HEK293 (cell line): ENCODE data around the gene PKD2L1.

Experiments used
- CTCF ChIA-PET: fragments of 350-600 bp; formaldehyde crosslinking; extraction: SDS; loops from one replicate; lab custom pipeline; 2021; ENCODE audit warnings: antibody characterized with exemption; lab: Yijun Ruan, JAX
- POLR2A ChIA-PET: fragments of 300-600 bp; formaldehyde crosslinking; extraction: SDS; loops from one replicate; lab custom pipeline; 2020; ENCODE audit warnings: antibody characterized with exemption, inconsistent platforms; lab: Yijun Ruan, JAX
- H3K27ac ChIP-seq: fragments of 200-500 bp; sonication (Bioruptor generic); 2 replicates; pipeline ENCODE4 v1.5.1; 2014; ENCODE audit warnings: low read depth, low read length, control low read depth, inconsistent platforms; ENCODE audit errors: extremely low read depth
- H3K36me3 ChIP-seq, 2 experiments: fragments of 200-500 bp in 1 of 2; sonication (Bioruptor generic) in 1 of 2; 1 replicate in 1 of 2; 2 replicates in 1 of 2; pipeline ENCODE4 v1.5.1; 2014 to 2017; ENCODE audit warnings: inconsistent platforms in 2 of 2, low read length in 2 of 2; ENCODE audit not compliant: control insufficient read depth in 2 of 2, insufficient read depth in 1 of 2
- H3K4me1 ChIP-seq: fragments of 200-500 bp; sonication (Bioruptor generic); 2 replicates; pipeline ENCODE4 v1.5.1; 2014; ENCODE audit warnings: mild to moderate bottlenecking, low read length, inconsistent platforms; ENCODE audit not compliant: control insufficient read depth, insufficient read depth
- H3K4me3 ChIP-seq: 2 replicates; pipeline ENCODE4 v1.5.1; 2011; ENCODE audit warnings: low read depth, mild to moderate bottlenecking, control low read depth, low read length, moderate library complexity
- H3K9me3 ChIP-seq: fragments of 200-500 bp; sonication (Bioruptor generic); 2 replicates; pipeline ENCODE4 v1.5.1; 2014; ENCODE audit warnings: low read depth, low read length, inconsistent platforms; ENCODE audit not compliant: control insufficient read depth, insufficient read depth
- FEZF1 ChIP-seq: fragments of 450-650 bp; formaldehyde crosslinking; IDR thresholded peaks from 2 replicates; pipeline ENCODE4 v1.5.1; 2016; ENCODE audit warnings: missing biosample characterization, missing genetic modification characterization
- KLF1 ChIP-seq: fragments of 450-650 bp; formaldehyde crosslinking; IDR thresholded peaks from 2 replicates; pipeline ENCODE4 v1.5.1; 2016; ENCODE audit warnings: missing biosample characterization, missing genetic modification characterization
- MYNN ChIP-seq: fragments of 450-650 bp; formaldehyde crosslinking; IDR thresholded peaks from 2 replicates; pipeline ENCODE4 v1.5.1; 2016; ENCODE audit warnings: missing biosample characterization, missing genetic modification characterization, borderline replicate concordance
- PRDM1 ChIP-seq: fragments of 450-650 bp; formaldehyde crosslinking; IDR thresholded peaks from 2 replicates; pipeline ENCODE4; 2016; ENCODE audit warnings: missing biosample characterization, missing genetic modification characterization
- PRDM10 ChIP-seq: fragments of 450-650 bp; formaldehyde crosslinking; IDR thresholded peaks from 2 replicates; pipeline ENCODE4 v1.5.1; 2016; ENCODE audit warnings: missing biosample characterization, missing genetic modification characterization
- SCRT2 ChIP-seq: fragments of 450-650 bp; formaldehyde crosslinking; IDR thresholded peaks from 2 replicates; pipeline ENCODE4 v1.5.1; 2016; ENCODE audit warnings: missing biosample characterization, missing genetic modification characterization
- TCF7L2 ChIP-seq: IDR thresholded peaks from 2 replicates; pipeline ENCODE4 v1.6.1; 2011; ENCODE audit warnings: low read depth, mild to moderate bottlenecking, inconsistent platforms, low read length, moderate library complexity, borderline replicate concordance
- ZBTB21 ChIP-seq: fragments of 450-650 bp; formaldehyde crosslinking; IDR thresholded peaks from 2 replicates; pipeline ENCODE4 v1.5.1; 2017; ENCODE audit warnings: missing biosample characterization, missing genetic modification characterization
- ZBTB6 ChIP-seq: fragments of 450-650 bp; formaldehyde crosslinking; IDR thresholded peaks from 2 replicates; pipeline ENCODE4 v1.5.1; 2017; ENCODE audit warnings: missing biosample characterization, missing genetic modification characterization
- ZBTB7A ChIP-seq: fragments of 450-650 bp; formaldehyde crosslinking; IDR thresholded peaks from 2 replicates; pipeline ENCODE4 v1.5.1; 2016; ENCODE audit warnings: low read depth, missing biosample characterization, missing genetic modification characterization
- ZEB2 ChIP-seq: fragments of 450-650 bp; formaldehyde crosslinking; IDR thresholded peaks from 2 replicates; pipeline ENCODE4 v1.5.1; 2016; ENCODE audit warnings: missing biosample characterization, missing genetic modification characterization
- ZFHX2 ChIP-seq: fragments of 450-650 bp; formaldehyde crosslinking; conservative IDR thresholded peaks from 2 replicates; pipeline ENCODE4 v1.5.1; 2016; ENCODE audit warnings: missing biosample characterization, missing genetic modification characterization
- ZFP3 ChIP-seq: fragments of 450-650 bp; formaldehyde crosslinking; IDR thresholded peaks from 2 replicates; pipeline ENCODE4 v1.5.1; 2016; ENCODE audit warnings: low read depth, missing biosample characterization, missing genetic modification characterization
- ZNF133 ChIP-seq: fragments of 450-650 bp; formaldehyde crosslinking; IDR thresholded peaks from 2 replicates; pipeline ENCODE4 v1.5.1; 2016; ENCODE audit warnings: missing biosample characterization, missing genetic modification characterization
- ZNF138 ChIP-seq: fragments of 450-650 bp; formaldehyde crosslinking; IDR thresholded peaks from 2 replicates; pipeline ENCODE4 v1.5.1; 2016; ENCODE audit warnings: missing biosample characterization, missing genetic modification characterization, borderline replicate concordance
- ZNF140 ChIP-seq: fragments of 450-650 bp; formaldehyde crosslinking; IDR thresholded peaks from 2 replicates; pipeline ENCODE4 v1.5.1; 2016; ENCODE audit warnings: missing biosample characterization, missing genetic modification characterization
- ZNF26 ChIP-seq: fragments of 450-650 bp; formaldehyde crosslinking; IDR thresholded peaks from 2 replicates; pipeline ENCODE4 v1.5.1; 2016; ENCODE audit warnings: missing biosample characterization, missing genetic modification characterization
- ZNF292 ChIP-seq: fragments of 450-650 bp; formaldehyde crosslinking; IDR thresholded peaks from 2 replicates; pipeline ENCODE4 v1.5.1; 2016; ENCODE audit warnings: low read depth, missing biosample characterization, missing genetic modification characterization, borderline replicate concordance
- ZNF362 ChIP-seq: fragments of 450-650 bp; formaldehyde crosslinking; IDR thresholded peaks from 2 replicates; pipeline ENCODE4 v1.5.1; 2016; ENCODE audit warnings: missing biosample characterization, missing genetic modification characterization
- ZNF521 ChIP-seq: fragments of 450-650 bp; formaldehyde crosslinking; IDR thresholded peaks from 2 replicates; pipeline ENCODE4 v1.5.1; 2017; ENCODE audit warnings: missing biosample characterization, mild to moderate bottlenecking, missing genetic modification characterization
- ZNF677 ChIP-seq: fragments of 450-650 bp; IDR thresholded peaks from 2 replicates; pipeline ENCODE4 v1.5.0; 2018; ENCODE audit warnings: missing biosample characterization, mild to moderate bottlenecking, missing genetic modification characterization, moderate library complexity
- ZNF707 ChIP-seq: fragments of 450-650 bp; formaldehyde crosslinking; IDR thresholded peaks from 2 replicates; pipeline ENCODE4 v1.5.1; 2016; ENCODE audit warnings: missing biosample characterization, missing genetic modification characterization
- ZNF785 ChIP-seq: fragments of 450-650 bp; formaldehyde crosslinking; IDR thresholded peaks from 2 replicates; pipeline ENCODE4 v1.5.1; 2016; ENCODE audit warnings: missing biosample characterization, missing genetic modification characterization
- ZSCAN16 ChIP-seq: fragments of 450-650 bp; formaldehyde crosslinking; IDR thresholded peaks from 2 replicates; pipeline ENCODE4 v1.5.1; 2016; ENCODE audit warnings: missing biosample characterization, missing genetic modification characterization
- ZSCAN18 ChIP-seq: fragments of 450-650 bp; formaldehyde crosslinking; IDR thresholded peaks from 2 replicates; pipeline ENCODE4 v1.5.1; 2016; ENCODE audit warnings: missing biosample characterization, missing genetic modification characterization

The PKD2L1 gene

GRCh38 chr10:100319707-100320402 is 10.2 kb downstream of the PKD2L1 start (continued):
- TF ChIP-seq KLF1 (tag by site-specific recombination) (no peak), ZEB2 (tag by site-specific recombination) (no peak), ZFHX2 (tag by site-specific recombination) (no peak), ZNF133 (no peak), ZNF138 (tag by site-specific recombination) (no peak)
- TF ChIP-seq, all 188 proteins: peak for 0

- Histone ChIP-seq H3K27ac (no peak overlapping the region), H3K4me1 (no peaks in the 10 kb centered on the region), H3K4me3 (no peak overlapping the region), H3K36me3 (no peaks in the 10 kb centered on the region), H3K9me3 (no peaks in the 10 kb centered on the region)
- no peak for TF ChIP-seq ZNF292 (tag by site-specific recombination)
- no peak for TF ChIP-seq ZBTB7A (tag by site-specific recombination)
- TF ChIP-seq ZBTB6 (tag by site-specific recombination), result no peak
- TF ChIP-seq ZFP3 (tag by site-specific recombination), result no peak
- TF ChIP-seq PRDM10 (tag by site-specific recombination), result no peak
- TF ChIP-seq ZNF785 (tag by site-specific recombination), result no peak
- no peak for TF ChIP-seq ZSCAN16 (tag by site-specific recombination)
- TF ChIP-seq FEZF1 (tag by site-specific recombination), result peak; percentile 26; the same call in 1 of the 2 replicates
- no peak for TF ChIP-seq ZBTB21 (tag by site-specific recombination)
- POLR2A ChIA-PET, result no interaction called here
- CTCF ChIA-PET, result interaction anchor here (0.6 kb wide), 1 partner anchor 317 kb away, joined by 3 read pairs; no protein-coding TSS in a partner anchor
Measured at GRCh38 chr10:100318207-100318606, 11.8 kb downstream of the PKD2L1 start.

- ChIA-PET POLR2A (no interaction called here), CTCF (no interaction called here)
- Histone ChIP-seq H3K36me3 (no peaks in the 10 kb centered on the region), H3K4me1 (no peaks in the 10 kb centered on the region), H3K9me3 (no peaks in the 10 kb centered on the region), H3K27ac (no peak overlapping the region), H3K4me3 (no peak overlapping the region)
- TF ChIP-seq ZSCAN18 (tag by site-specific recombination) (no peak), TCF7L2 (no peak), ZNF362 (no peak), ZNF26 (no peak), ZSCAN16 (tag by site-specific recombination) (no peak), ZNF521 (no peak), ZNF707 (no peak), ZNF140 (tag by site-specific recombination) (no peak), MYNN (tag by site-specific recombination) (no peak), PRDM1 (tag by site-specific recombination) (no peak), SCRT2 (tag by site-specific recombination) (no peak), ZNF677 (tag by site-specific recombination) (no peak)
Measured at GRCh38 chr10:100315615-100316014, 14.4 kb downstream of the PKD2L1 start.
